Stimulated activated CD8-positive, alpha-beta memory T cell treated with anti-CD3 and anti-CD28 coated beads, Interleukin-4, amount 100 ng/mL, for 4 hours (primary cell): Measurements from ENCODE around the gene GRIP2.
A peak's percentile ranks its signal among the peaks of the same experiment; 100 is the strongest.
"Not testable (repeated sequence)": the region's sequence is repeated elsewhere in the genome, so short reads cannot be mapped to it uniquely, and the experiment has no call there.

Experiments used
- DNase-seq, 2 donors: peaks; one replicate each; pipeline ENCODE4 v3.0.0-alpha.2; 2020; ENCODE audit warnings: low read depth in 2 of 2, low spot score in 1 of 2

Gene GRIP2

DNA sequence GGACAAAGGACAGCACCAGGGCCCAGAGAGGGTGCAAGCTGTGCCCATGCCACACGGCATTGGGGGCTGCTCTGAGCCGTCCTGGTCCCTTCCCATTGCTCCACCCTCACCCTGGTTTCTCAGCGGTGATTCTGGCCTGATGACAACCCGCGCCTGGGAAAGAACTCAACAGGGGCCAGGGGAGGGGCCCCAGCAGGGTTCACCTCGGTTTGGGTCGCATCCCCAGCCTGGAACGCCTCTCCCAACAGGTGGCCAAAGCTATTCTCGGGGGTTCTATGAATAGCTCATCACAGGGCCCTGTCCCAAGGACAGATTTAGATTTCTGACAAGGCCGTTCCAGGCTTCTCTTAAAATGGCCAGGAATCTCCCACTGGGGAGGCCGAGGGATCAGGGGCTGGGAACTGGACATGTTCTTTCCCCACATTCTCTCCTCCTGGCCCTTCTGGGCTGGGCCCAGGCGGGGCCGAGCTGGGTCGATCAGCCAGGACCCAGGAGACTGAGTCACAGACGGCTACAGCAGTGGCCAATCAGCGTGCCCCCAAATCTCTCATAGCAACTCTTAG lies 17.9 kb downstream of the GRIP2 start:
- DNase-seq: no peak

DNA sequence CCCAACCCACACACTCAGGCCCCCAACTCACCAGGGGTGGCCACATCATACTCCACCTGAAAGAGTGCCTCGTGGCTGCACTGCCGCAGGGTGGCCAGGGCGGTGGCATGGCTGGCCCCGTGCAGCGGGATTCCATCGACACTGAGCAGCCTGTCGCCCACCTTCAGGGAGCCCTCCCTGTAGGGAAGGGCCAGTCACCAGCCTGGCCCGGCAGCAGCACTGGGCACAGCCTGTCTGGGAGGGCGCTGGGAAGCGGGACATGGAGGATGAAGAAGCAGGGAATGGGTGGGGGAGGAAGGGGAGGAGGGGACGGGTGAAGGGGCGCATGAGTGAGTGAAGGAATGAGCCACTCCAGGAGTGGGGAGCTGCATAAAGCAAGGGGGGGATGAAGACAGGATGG lies 18.5 kb downstream of the GRIP2 start:
- no peak for DNase-seq

DNA sequence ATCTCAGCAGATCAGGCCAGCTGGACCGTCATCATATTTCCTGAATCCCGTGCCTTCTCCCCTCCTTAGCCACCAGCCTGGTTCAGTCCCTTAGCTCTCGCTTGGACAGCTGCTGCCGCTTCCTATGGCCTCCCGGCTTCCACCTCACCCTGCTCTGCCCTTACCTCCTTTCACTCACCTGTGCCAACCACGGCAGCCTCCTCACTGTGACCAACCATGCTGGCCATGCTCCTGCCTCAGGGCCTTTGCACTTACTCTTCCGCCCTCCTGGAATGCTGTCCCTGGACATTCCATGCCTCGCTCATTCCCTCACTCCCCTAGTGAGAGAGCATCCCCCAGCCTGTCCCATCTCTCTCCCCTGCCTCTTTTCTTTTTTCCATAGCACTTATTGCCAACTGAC lies 19.2 kb downstream of the GRIP2 start:
- no peak for DNase-seq

DNA sequence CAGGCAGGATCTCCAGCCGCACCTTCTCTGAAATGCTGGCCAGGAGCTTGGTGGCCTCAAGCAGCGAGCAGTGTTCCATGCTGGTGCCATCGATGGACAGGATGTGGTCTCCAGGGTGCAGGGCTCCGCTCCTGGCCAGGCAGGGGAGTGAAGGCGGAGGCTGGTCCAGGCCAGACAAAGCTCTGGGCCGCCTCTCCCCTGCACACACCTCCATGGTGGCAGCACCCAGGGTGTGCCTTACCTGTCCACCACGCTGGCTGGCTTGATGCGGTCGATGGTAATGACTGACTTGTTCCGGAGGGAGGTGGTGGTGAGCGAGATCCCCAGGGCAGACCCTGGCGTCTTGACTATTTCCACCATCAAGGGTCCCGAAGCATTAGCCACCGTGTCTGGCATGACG lies 20.0 kb downstream of the GRIP2 start:
- no peak for DNase-seq

DNA sequence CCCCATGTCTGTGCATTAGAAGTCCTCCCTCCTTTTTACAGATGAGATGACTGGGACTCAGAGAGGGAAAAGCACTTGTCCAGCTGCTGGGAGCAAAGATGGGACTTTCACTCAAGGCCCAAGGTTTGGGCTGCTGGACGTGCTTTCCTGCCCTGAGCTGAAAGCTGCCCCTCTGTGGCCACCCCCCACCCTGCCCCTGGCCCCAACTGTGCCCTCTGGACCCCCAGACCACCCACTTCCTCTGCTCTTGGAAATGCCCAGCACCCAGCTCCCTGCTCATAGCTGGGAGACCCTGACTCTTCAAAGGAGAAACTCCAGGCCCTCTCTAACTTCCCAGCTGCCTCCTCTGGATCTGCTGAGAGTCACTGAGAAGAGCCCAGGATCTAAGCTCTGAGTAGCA lies 20.7 kb downstream of the GRIP2 start:
- no peak for DNase-seq

DNA sequence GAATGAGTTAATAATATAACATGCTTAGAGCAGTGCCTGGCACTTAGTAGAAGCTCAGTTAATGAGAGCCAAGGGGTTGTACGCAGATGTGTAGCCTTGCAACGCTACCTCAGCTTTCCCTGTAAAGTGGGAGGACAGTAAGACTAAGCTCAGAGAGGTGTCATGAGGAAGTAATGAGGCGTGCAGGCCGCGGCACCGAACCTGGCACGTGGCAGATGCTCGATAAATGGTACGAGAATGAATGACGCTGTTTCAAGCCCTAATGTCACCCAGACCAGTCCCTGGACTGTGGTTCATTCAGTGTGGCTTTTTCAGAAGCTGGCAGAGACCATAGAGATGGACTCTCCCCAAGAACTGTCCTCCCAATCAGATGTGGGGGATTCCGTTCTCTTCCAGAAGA lies 21.2 kb downstream of the GRIP2 start:
- DNase-seq: no peak

DNA sequence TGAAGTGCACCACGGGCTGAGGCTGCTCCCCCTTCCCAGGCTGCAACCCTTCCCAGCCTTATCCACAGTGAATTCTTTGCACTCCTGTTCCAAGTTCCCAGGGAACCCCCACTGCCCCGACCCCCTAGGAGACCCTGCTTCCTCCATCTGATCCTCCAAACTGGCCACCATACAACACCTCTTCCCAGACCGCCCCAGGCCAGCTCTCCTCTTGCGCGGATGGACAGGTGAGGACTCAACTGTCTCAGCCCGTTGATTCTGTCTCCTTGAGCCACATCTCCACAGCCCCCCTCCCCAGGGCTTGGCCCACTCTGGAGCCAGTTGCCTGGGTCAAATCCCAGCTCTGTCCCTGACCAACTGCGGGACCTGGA lies 21.7 kb downstream of the GRIP2 start:
- no peak for DNase-seq

DNA sequence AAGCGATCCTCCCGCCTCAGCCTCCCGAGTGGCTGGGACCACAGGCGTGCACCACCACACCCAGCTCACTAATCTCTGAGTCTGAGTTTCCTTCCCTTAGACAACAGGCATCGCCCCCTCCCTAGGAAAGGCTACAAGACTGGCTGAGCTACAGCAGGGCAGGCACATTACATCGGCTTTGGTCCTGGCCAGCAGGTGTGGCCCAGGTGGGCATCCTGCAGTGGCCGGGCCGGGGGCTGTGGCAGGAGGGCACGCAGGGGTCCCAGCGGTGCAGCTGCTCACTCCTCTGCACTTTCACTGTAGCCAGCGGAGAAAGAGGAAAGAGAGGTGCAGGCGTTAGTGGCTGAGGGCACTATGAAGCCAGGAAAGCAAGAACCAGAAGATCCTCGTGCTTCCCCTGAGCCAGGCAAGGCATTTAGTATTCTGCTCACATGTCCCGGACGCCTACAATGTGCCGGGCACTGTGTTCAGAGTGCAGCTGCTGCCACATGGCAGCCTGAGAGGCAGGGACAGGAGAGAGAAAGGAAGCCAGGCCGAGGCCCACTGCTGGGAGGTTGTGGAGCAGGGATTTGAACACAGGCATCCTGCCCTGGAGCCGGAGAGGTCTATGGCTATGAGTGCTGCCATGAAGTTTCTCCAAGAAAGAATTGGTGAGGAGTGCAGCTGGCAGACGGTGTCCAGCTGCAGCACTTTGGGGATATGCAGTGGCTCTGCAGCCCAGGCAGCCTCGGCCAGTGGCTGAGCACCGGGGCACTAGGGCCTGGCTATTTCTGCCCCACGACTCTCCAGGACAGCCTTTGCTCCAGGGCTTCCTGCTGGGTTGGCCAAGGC lies 22.3 kb downstream of the GRIP2 start:
- no peak for DNase-seq

DNA sequence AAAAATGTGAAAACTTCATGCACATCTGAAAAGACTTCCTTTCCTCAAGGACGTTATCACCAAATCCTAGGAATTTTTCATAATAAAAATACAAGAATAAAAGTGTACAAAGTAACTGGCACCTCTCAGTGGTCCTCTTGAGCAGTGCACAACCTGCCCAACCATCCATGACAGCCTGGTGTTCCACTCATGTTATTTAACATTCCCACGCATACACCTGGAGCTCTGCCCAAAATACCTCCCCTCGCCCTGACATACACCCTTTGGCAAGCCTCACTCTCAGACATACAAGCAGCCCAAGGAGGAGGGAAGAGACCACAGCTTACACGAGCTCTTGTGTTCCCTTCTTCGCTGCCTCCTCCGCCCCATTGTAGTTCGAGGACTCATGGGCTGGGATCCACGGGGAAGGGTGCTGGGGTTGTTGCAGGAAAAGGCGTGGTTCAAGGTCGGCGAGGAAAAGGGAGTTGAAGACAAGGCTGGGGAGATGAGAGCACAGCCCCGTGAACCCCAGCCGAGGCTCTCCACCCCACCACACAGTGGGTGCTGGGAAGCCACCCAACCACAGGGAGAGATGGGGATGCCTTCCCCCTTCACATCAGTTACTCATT lies 23.3 kb downstream of the GRIP2 start:
- no peak for DNase-seq

DNA sequence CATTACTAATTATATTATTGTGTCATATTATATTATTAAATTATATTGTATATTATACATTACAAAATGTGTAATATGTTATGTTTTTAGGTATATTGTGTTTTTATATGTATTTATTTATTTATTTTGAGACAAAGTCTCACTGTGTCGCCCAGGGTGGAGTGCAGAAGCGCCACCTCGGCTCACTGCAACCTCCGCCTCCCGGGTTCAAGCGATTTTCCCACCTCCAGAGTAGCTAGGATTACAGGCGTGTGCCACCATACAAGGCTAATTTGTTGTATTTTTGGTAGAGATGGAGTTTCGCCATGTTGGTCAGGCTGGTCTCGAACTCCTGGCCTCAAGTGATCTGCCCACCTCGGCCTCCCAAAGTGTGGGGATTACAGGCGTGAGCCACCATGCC lies 24.6 kb downstream of the GRIP2 start:
- DNase-seq: not testable (repeated sequence)

DNA sequence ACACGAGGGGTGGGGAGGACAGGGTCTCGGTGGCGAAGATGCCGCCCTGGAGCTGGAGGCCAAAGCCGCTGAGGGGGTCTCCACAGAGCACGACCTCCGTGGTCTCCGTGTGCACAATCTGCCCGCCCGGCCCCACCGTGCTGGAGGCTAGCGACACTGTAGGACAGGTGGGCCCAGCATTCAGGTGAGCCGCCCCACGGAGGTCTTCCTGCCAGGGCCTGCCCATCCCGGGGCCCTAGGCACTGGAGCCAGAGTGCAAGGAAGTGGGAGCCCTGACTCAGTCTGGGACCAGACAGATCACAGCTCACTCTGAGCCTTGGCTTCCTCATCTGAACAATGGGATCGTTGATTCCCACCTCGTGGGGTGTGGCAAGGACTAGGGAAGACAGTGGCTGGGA lies 25.8 kb downstream of the GRIP2 start:
- no peak for DNase-seq

DNA sequence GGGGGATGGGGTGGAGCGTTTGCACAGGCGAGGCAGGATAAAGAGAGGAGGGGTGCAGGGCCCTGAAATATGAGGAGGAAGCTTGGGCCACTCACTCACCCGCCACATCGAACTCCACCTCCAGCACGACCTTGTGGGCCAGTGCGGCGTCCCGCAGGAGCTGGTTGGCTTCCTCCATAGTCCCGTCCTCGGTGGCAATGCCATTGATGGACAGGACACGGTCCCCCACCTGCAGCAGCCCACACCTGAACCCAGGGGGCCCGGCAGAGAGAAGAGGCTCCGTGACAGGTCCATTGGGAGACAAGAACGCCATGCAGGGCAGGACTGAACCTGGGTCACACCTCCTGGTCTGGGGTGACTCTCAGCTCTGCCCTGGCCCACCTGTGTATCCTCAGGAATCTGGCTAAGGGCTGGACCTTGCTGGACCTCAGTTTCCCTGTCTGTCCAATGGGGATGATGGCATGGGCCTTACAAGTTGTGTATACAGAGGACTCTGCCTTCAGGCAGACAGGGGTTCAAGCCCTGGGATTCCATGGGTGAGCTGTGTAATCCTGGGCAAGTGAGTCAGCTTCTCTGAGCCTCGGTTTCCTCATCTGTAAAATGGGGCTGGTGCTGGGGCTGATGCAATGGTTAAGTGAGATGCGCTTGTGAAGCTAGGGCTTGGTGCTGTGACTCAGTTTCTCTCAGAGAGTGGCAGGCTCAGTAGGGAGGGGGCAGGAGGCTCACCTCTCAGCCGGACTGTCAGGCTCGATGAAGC lies 26.4 kb downstream of the GRIP2 start:
- no peak for DNase-seq

DNA sequence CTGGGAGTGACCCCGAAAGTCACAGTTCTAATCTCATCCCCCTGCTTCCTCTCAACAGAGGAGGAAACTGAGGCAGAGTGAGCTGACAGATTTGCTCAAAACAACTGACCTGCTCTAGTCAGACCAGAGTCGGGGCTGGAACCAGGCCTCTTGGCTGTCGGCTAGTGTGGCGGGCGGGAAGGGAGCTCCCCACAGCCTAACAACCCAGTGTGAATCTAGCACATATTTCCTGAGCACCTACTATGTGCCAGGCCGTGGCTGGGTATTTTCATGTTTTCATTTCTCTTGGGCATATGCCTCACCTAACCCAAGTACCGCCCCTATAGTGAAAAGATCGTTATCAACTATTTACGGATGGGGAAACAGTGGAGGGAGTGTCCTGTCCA lies 27.2 kb downstream of the GRIP2 start:
- DNase-seq: no peak

DNA sequence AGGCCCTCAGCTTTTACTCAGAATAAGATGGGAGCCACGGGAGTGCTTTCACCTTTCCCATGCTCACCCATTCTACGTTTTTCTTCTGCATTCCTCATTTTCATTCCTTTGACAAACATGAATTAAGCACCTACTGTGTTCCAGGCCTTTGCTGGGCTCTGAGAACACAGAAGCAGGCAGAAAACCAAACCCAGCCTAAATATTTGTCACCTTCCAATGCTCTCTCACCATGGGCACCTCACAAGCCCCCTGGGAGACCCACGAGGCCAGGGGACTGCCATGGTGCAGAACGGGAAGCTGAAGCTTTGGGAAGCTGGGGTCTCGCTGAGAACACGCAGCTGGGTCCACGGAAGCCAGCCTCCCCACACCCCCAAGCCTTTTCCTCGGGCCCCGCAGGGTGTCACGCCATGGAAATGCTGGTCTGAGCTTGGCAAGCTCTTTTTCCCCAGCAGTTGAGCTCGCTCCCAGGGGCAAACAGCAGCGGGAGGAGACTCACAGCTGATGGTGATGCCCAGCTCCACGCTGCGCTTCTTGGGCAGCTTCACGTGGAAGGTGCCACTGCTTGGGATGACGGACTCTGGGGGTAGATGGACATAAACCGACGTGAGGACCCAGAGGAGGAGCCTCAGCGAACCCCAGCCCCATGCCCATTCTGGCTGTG lies 27.7 kb downstream of the GRIP2 start:
- no peak for DNase-seq

DNA sequence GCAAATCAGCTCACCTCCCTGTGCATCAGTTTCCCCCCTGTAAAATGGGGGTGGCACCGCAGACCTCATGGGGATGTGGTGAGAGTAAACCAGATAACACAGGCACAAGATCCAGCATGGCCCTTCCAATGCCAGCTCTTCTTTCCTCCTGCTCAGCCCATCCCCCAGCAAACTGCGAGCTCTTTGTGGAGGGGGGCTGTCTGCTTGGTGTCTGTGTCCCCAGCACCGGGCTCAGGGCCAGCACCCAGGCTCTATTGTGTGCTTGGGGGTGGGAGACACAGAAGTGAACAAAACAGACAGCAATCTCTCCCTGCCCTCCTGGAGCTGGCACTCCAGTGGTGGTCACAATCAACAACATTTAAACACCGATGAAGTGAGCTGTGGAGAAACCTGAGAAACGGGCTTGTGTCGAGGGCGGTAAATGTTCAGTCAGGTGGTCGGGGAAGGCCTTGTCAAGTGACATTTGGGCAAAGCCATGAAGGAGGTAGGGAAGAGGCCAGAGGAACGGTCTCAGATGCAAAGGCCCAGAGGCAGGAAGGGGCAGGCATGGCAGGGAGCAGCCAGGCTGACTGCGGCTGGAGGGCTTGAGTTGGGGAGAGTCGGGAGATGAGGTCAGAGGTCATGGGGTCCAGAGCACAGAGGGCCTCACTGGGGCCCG lies 28.4 kb downstream of the GRIP2 start:
- no peak for DNase-seq

DNA sequence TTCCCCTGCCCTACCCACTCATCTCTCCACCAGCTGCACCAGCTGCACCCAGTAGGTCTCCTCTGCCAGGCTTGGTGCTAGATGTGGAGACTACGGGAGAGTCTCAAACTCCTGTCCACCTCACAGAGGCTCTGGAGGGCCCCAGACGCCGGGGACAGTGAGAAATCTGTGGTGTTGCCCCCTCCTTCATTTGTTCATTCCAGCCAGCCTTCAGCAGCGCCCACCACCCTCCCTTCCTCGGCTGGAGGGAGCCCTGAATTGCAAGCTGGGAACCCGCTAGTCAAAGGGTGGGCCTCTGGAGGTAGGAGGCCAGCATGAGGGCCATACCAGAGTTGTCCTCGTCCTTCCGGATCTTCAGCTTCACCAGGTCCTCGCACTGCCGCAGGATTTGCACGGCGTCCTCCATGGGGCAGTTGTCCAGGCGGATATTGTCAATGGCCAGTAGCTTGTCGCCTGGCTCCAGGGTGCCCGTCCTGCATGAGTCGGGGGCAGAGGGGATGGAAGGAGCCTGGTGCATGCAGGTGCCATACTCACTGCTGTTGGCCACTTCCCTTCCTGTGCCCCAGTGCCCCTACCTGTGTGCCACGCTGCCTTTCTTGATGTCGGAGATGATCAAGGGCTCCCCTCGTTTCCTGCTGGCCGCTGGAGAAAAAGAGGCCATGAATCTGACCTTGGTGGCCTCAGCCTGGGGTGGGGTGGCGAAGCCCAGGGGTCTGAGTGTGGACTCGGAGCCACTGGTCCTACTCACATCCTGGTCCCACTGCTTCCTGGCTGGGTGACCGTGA lies 29.1 kb downstream of the GRIP2 start:
- no peak for DNase-seq

DNA sequence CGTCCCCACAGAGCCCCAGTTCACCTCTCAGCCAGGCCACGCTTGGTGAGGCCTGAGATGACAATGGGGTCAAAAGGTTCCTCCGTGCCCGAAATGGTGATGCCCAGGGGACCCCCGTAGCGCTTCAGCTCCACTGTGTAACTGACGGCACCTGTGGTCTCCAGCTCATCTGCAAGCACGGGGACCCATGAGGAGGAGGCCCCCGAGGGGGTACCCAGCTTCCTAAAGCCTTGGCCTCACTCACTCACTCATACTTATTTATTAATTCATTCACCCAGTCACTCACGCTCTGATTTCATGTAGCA lies 30.4 kb downstream of the GRIP2 start:
- no peak for DNase-seq

DNA sequence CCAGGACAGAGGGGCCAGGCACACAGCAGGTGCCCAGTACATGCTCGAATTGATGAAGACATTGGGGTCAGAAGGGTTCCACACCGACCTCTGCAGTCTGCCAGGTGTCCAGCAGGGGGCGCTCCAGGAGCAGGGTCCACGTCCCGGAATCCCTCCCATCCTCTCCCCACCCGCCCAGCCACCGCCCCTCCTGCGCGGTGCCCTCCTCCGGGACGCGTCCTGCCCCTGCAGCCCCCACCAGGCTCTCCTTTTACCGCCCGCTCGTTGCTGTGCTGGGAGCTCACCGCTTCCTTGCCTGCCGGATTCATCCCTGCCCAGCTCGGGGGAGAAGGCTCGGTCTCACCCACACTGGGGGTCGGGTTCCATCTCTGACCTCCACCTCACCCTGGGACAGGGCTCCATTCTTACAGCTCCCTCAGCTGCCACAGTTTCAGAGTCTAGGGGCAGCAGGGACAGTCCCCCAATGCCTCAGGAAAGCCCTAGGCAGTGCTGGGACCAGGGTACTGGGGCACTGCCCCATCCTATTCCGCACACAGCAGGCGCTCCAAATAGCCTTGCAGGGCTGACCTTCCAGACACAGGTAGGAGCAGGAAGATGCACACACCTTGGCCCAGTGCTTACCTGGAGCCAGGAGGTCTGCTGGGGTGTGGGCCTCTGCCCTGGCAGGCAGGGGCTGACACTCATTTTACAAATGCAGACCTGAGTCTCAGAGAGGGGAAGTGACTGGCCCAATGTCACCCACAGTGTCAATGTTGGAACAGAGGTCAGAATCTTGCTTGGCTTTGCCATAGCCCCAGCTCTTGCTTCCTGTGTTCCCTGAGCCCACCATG lies 31.0 kb downstream of the GRIP2 start:
- peak; percentile 30 to 53 for DNase-seq

DNA sequence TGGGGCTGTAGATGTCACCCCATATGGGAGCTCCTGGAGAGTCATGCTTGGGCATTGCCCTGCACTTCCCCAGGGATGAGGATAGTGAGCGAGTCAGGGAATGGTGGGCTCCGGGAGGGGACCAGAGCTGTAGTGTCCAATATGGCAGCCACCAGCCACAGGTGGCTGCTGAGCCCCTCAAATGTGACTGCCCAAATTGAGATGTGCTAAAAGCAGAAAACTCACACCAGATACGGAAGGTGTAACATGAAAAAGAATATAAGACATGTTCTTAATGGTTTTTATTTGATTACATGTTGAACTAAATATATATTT lies 31.7 kb downstream of the GRIP2 start:
- DNase-seq: no peak
